ENCODE results near the gene HSDL1.
A peak's percentile ranks its signal among the peaks of the same experiment; 100 is the strongest.

HSDL1 gene

GRCh38 chr16:84176192-84177053, 31.4 kb upstream of the HSDL1 start:
- DNase-seq (ENCODE audit: low read depth in 1 of 2, low spot score in 1 of 2), result no peak

- peak in 1 of 2 donors; percentile 48 for DNase-seq (ENCODE audit: low read depth in 1 of 2, low spot score in 1 of 2)
Measured at GRCh38 chr16:84175350-84176081, 30.5 kb upstream of the HSDL1 start.

- no peak for DNase-seq (ENCODE audit: low read depth in 1 of 2, low spot score in 1 of 2)
Measured at GRCh38 chr16:84174396-84174795, 29.4 kb upstream of the HSDL1 start.

GRCh38 chr16:84169765-84170310, 24.9 kb upstream of the HSDL1 start:
- DNase-seq (ENCODE audit: low read depth in 1 of 2, low spot score in 1 of 2), result no peak

GRCh38 chr16:84166796-84167695, 22.1 kb upstream of the HSDL1 start:
- no peak for DNase-seq (ENCODE audit: low read depth in 1 of 2, low spot score in 1 of 2)

GRCh38 chr16:84165746-84166145, 20.8 kb upstream of the HSDL1 start:
- DNase-seq (ENCODE audit: low read depth in 1 of 2, low spot score in 1 of 2), result no peak

- DNase-seq (ENCODE audit: low read depth in 1 of 2, low spot score in 1 of 2), result no peak
Measured at GRCh38 chr16:84161801-84162200, 16.8 kb upstream of the HSDL1 start.

- DNase-seq (ENCODE audit: low read depth in 1 of 2, low spot score in 1 of 2), result no peak
Measured at GRCh38 chr16:84161037-84161436, 16.1 kb upstream of the HSDL1 start.

- DNase-seq (ENCODE audit: low read depth in 1 of 2, low spot score in 1 of 2), result no peak
Measured at GRCh38 chr16:84159800-84160199, 14.8 kb upstream of the HSDL1 start.

GRCh38 chr16:84159007-84159406, 14.0 kb upstream of the HSDL1 start:
- no peak for DNase-seq (ENCODE audit: low read depth in 1 of 2, low spot score in 1 of 2)

GRCh38 chr16:84156342-84156784, 11.4 kb upstream of the HSDL1 start:
- no peak for DNase-seq (ENCODE audit: low read depth in 1 of 2, low spot score in 1 of 2)

- DNase-seq (ENCODE audit: low read depth in 1 of 2, low spot score in 1 of 2), result no peak
Measured at GRCh38 chr16:84155771-84156170, 10.8 kb upstream of the HSDL1 start.

GRCh38 chr16:84155226-84155625, 10.2 kb upstream of the HSDL1 start:
- DNase-seq (ENCODE audit: low read depth in 1 of 2, low spot score in 1 of 2), result no peak

- DNase-seq (ENCODE audit: low read depth in 1 of 2, low spot score in 1 of 2), result no peak
Measured at GRCh38 chr16:84153660-84154214, 8.8 kb upstream of the HSDL1 start.

GRCh38 chr16:84150926-84151325, 5.9 kb upstream of the HSDL1 start:
- no peak for DNase-seq (ENCODE audit: low read depth in 1 of 2, low spot score in 1 of 2)

- DNase-seq (ENCODE audit: low read depth in 1 of 2, low spot score in 1 of 2), result peak in 1 of 2 donors; percentile 14
Measured at GRCh38 chr16:84144209-84144858, 643 bp downstream of the HSDL1 start.

- no peak for DNase-seq (ENCODE audit: low read depth in 1 of 2, low spot score in 1 of 2)
Measured at GRCh38 chr16:84143784-84144199, 1.2 kb downstream of the HSDL1 start.

- no peak for DNase-seq (ENCODE audit: low read depth in 1 of 2, low spot score in 1 of 2)
Measured at GRCh38 chr16:84143081-84143480, 1.9 kb downstream of the HSDL1 start.

GRCh38 chr16:84141143-84141670, 3.8 kb downstream of the HSDL1 start:
- no peak for DNase-seq (ENCODE audit: low read depth in 1 of 2, low spot score in 1 of 2)

All from stimulated activated CD4-positive, alpha-beta T cell treated with anti-CD3 and anti-CD28 coated beads, Interleukin-15, amount 100 ng/mL, for 1 hour (primary cell).